Measurements from ENCODE around the gene SLC43A3. TPM values are rescaled to one million over a fixed set of nuclear protein-coding genes. Genes with fewer than 3 reads are reported as not detected.

Gene SLC43A3
- total and polyA plus RNA-seq, 2 donors (not counting 3 experiments of a cell fraction or from before 2014, with no cell fraction given): 68.9 to 104 TPM

- intact Hi-C loops (cut with micrococcal nuclease) (no loop called here), dilution Hi-C loops (cut with MboI; ENCODE audit: extremely low pct_ligation_motif_present, low sequenced_read_pairs) (no loop called here)
- H3K36me3 ChIP-seq (ENCODE audit: control insufficient read depth in 2 of 2, extremely low read depth in 1 of 2, insufficient read depth in 2 of 2, low read length in 2 of 2): no peaks in the 10 kb centered on the region
- ChIA-PET CTCF (interaction anchor here (1.0 kb wide), 1 partner anchor 128 kb away, joined by 3 read pairs; no protein-coding TSS in a partner anchor), POLR2A (no interaction called here)
- FAIRE-seq (no peak), DNase-seq (ENCODE audit: low read depth, low spot score) (no peak)
- TF ChIP-seq POLR2AphosphoS5 (IDR thresholded peaks at IDR 0.05; ENCODE audit: insufficient read depth, low read depth, low read length) (no peak), FOS (IDR thresholded peaks at IDR 0.05; ENCODE audit: borderline replicate concordance, insufficient read depth, low read length) (no peak), POLR2A (IDR thresholded peaks at IDR 0.05; ENCODE audit: low read depth, low read length) (no peak), MAX (IDR thresholded peaks at IDR 0.05; ENCODE audit: insufficient read depth, insufficient read length) (no peak), EZH2 (IDR thresholded peaks at IDR 0.05; ENCODE audit: borderline replicate concordance, low read depth, low read length, severe bottlenecking) (no peak), JUN (IDR thresholded peaks at IDR 0.05; ENCODE audit: borderline replicate concordance, insufficient read depth, insufficient read length, low read depth) (no peak), GATA2 (IDR thresholded peaks at IDR 0.05; ENCODE audit: insufficient read depth, insufficient read length, low read depth, low read length) (no peak), MYC (IDR thresholded peaks at IDR 0.05; ENCODE audit: low read depth, low read length) (no peak), CTCF (IDR thresholded peaks at IDR 0.05; ENCODE audit: extremely low read depth in 1 of 2, insufficient read depth in 1 of 2, low read depth in 1 of 2, low read length in 2 of 2) (no peak)
- no peak overlapping the region for H3K27ac ChIP-seq (ENCODE audit: insufficient read depth, low read depth, low read length)
- no peak overlapping the region for H3K4me3 ChIP-seq (replicated peaks in 1 of 3; ENCODE audit: insufficient read depth in 1 of 3, low read depth in 1 of 3, low read length in 3 of 3)
- no peak overlapping the region for H3K4me2 ChIP-seq (ENCODE audit: insufficient read depth, low read length)
- no TSS peak for BruUV-seq (replicated peaks)
- no peak overlapping the region for H3K9ac ChIP-seq (replicated peaks; ENCODE audit: extremely low read depth, insufficient read depth, low read length)
- H2AFZ ChIP-seq (ENCODE audit: low read depth, low read length): no peak overlapping the region
- no peaks in the 10 kb centered on the region for H3K9me1 ChIP-seq (replicated peaks; ENCODE audit: control insufficient read depth, extremely low read depth, insufficient read depth, low read length)
- H3K4me1 ChIP-seq (ENCODE audit: control insufficient read depth, extremely low read depth, insufficient read depth, low read length): no peaks in the 10 kb centered on the region
- H4K20me1 ChIP-seq (replicated peaks; ENCODE audit: control insufficient read depth, extremely low read depth, insufficient read depth, low read length): no peaks in the 10 kb centered on the region
- no peaks in the 10 kb centered on the region for H3K9me3 ChIP-seq (replicated peaks; ENCODE audit: control insufficient read depth, insufficient read depth, low read length)
- no peaks in the 10 kb centered on the region for H3K79me2 ChIP-seq (ENCODE audit: control insufficient read depth, insufficient read depth, low read length)
- peaks cover 0 to 3% of the 10 kb centered on the region in 2 experiments for H3K27me3 ChIP-seq (ENCODE audit: control insufficient read depth in 2 of 2, insufficient read depth in 2 of 2, low read length in 2 of 2)
These were observed 61.9 kb downstream of the SLC43A3 start for GRCh38 chr11:57364851-57365660.
